ENCODE measurements around the gene DOCK4.

Gene DOCK4

GRCh38 chr7:112073530-112073929 is 132.7 kb downstream of the DOCK4 start:
- no peak for DNase-seq

GRCh38 chr7:112072541-112073245 is 133.5 kb downstream of the DOCK4 start:
- no peak for DNase-seq

- DNase-seq = no peak
These were observed 134.3 kb downstream of the DOCK4 start for GRCh38 chr7:112071856-112072255.

- DNase-seq = no peak
These were observed 135.4 kb downstream of the DOCK4 start for GRCh38 chr7:112070674-112071256.

GRCh38 chr7:112069879-112070321 is 136.3 kb downstream of the DOCK4 start:
- DNase-seq = no peak

- DNase-seq = no peak
These were observed 137.2 kb downstream of the DOCK4 start for GRCh38 chr7:112068967-112069366.

- DNase-seq = no peak
These were observed 138.3 kb downstream of the DOCK4 start for GRCh38 chr7:112067632-112068540.

GRCh38 chr7:112067200-112067599 is 139.0 kb downstream of the DOCK4 start:
- no peak for DNase-seq

- DNase-seq = no peak
These were observed 140.4 kb downstream of the DOCK4 start for GRCh38 chr7:112065758-112066157.

GRCh38 chr7:112064627-112065385 is 141.4 kb downstream of the DOCK4 start:
- no peak for DNase-seq

- DNase-seq = no peak
These were observed 142.2 kb downstream of the DOCK4 start for GRCh38 chr7:112063974-112064373.

GRCh38 chr7:112061051-112061450 is 145.1 kb downstream of the DOCK4 start:
- DNase-seq = no peak

- DNase-seq = no peak
These were observed 145.6 kb downstream of the DOCK4 start for GRCh38 chr7:112060625-112061024.

- no peak for DNase-seq
These were observed 146.5 kb downstream of the DOCK4 start for GRCh38 chr7:112059675-112060074.

GRCh38 chr7:112058686-112059085 is 147.5 kb downstream of the DOCK4 start:
- DNase-seq = no peak

- peak; percentile 22 for DNase-seq
These were observed 149.8 kb downstream of the DOCK4 start for GRCh38 chr7:112056409-112056808.

- no peak for DNase-seq
These were observed 152.5 kb downstream of the DOCK4 start for GRCh38 chr7:112053737-112054069.

GRCh38 chr7:112052993-112053736 is 153.0 kb downstream of the DOCK4 start:
- DNase-seq = no peak

- no peak for DNase-seq
These were observed 153.7 kb downstream of the DOCK4 start for GRCh38 chr7:112052498-112052897.

- no peak for DNase-seq
These were observed 155.8 kb downstream of the DOCK4 start for GRCh38 chr7:112050250-112050881.

GRCh38 chr7:112049555-112050249 is 156.5 kb downstream of the DOCK4 start:
- DNase-seq = no peak

Data from NCI-H1092 treated with DMSO at 0.1 percent for 48 hours (cell line).